Thymus (tissue), 11 donors: ENCODE results near the gene HLCS. TPM values are rescaled to one million over a fixed set of nuclear protein-coding genes. Genes with fewer than 3 reads are reported as not detected.

Source experiments
- DNase-seq, 9 donors: peaks; one replicate each; pipeline ENCODE4 v3.0.0-alpha.2; 2013; ENCODE audit warnings: low spot score in 9 of 9, low read depth in 6 of 9, missing footprints in 1 of 9
- H3K27ac ChIP-seq, 2 donors: one replicate each; pipeline ENCODE4 v1.5.1; 2013; ENCODE audit warnings: control low read depth in 1 of 2, low read depth in 1 of 2, low read length in 1 of 2, mild to moderate bottlenecking in 1 of 2, moderate library complexity in 1 of 2
- H3K27me3 ChIP-seq, 2 donors: one replicate each; pipeline ENCODE4 v1.5.1; 2013; ENCODE audit warnings: low read length in 1 of 2; ENCODE audit not compliant: control insufficient read depth in 2 of 2, insufficient read depth in 1 of 2
- H3K36me3 ChIP-seq, 2 donors: one replicate each; pipeline ENCODE4 v1.5.1; 2013; ENCODE audit warnings: low read length in 1 of 2, mild to moderate bottlenecking in 1 of 2, moderate library complexity in 1 of 2; ENCODE audit not compliant: control insufficient read depth in 2 of 2, insufficient read depth in 2 of 2
- H3K4me1 ChIP-seq, 2 donors: one replicate each; pipeline ENCODE4 v1.5.1; 2013; ENCODE audit warnings: low read length in 2 of 2; ENCODE audit not compliant: control insufficient read depth in 2 of 2, insufficient read depth in 2 of 2
- H3K4me3 ChIP-seq, 2 donors: one replicate each; pipeline ENCODE4 v1.5.1; 2013; ENCODE audit warnings: low read length in 2 of 2, control low read depth in 1 of 2, mild to moderate bottlenecking in 1 of 2
- H3K9me3 ChIP-seq, 2 donors: one replicate each; pipeline ENCODE4 v1.5.1; 2013; ENCODE audit warnings: low read length in 1 of 2, mild to moderate bottlenecking in 1 of 2; ENCODE audit not compliant: control insufficient read depth in 2 of 2, insufficient read depth in 1 of 2
- whole genome bisulfite sequencing: extraction: QIAGEN DNeasy Blood & Tissue Kit; methylation state at CpG from one replicate; pipeline ENCODE4 v1.1.7; 2013; 5-methylcytosine and 5-hydroxymethylcytosine counted together
- polyA plus RNA-seq: library from polyadenylated mRNA; stranded (reverse); fragments of 200-250 nt; gene quantifications from one replicate; pipeline ENCODE4 v1.2.3, GENCODE V29; 2013
- total RNA-seq: library from RNA; stranded (reverse); fragments of 120-200 nt; gene quantifications from one replicate; pipeline ENCODE4 v1.2.4, GENCODE V29; 2013
- donor health status: healthy.

The HLCS gene
- total and polyA plus RNA-seq, 2 donors = 4.6 to 5.4 TPM

GRCh38 chr21:36914244-36915013 is 52.0 kb downstream of the HLCS start:
- H3K27me3 ChIP-seq = no peaks in the 10 kb centered on the region
- no peak overlapping the region for H3K27ac ChIP-seq
- DNase-seq = no peak
- no peak overlapping the region for H3K4me3 ChIP-seq
- WGBS = 95% methylated on average over 18 of the region's 18 CpGs
- no peaks in the 10 kb centered on the region for H3K36me3 ChIP-seq
- H3K4me1 ChIP-seq = peaks cover 3 to 7% of the 10 kb centered on the region in 2 donors
- no peaks in the 10 kb centered on the region for H3K9me3 ChIP-seq

GRCh38 chr21:36913247-36914169 is 53.0 kb downstream of the HLCS start:
- H3K4me3 ChIP-seq = no peak overlapping the region

GRCh38 chr21:36910581-36911307 is 55.7 kb downstream of the HLCS start:
- WGBS = 95% methylated on average over 17 of the region's 17 CpGs
- Histone ChIP-seq H3K36me3 (no peaks in the 10 kb centered on the region), H3K9me3 (no peaks in the 10 kb centered on the region), H3K27me3 (no peaks in the 10 kb centered on the region), H3K27ac (no peak overlapping the region), H3K4me1 (no peaks in the 10 kb centered on the region), H3K4me3 (no peak overlapping the region)
- DNase-seq = no peak

More at GRCh38 chr21:36913247-36914169, 53.0 kb downstream of the HLCS start:
- H3K27me3 ChIP-seq = no peaks in the 10 kb centered on the region
- H3K27ac ChIP-seq = no peak overlapping the region
- no peaks in the 10 kb centered on the region for H3K36me3 ChIP-seq
- no peaks in the 10 kb centered on the region for H3K9me3 ChIP-seq
- peaks cover 3 to 7% of the 10 kb centered on the region in 2 donors for H3K4me1 ChIP-seq
- DNase-seq = no peak
- 98% methylated on average over 8 of the region's 8 CpGs for WGBS

- Histone ChIP-seq H3K36me3 (no peaks in the 10 kb centered on the region), H3K4me1 (no peaks in the 10 kb centered on the region), H3K4me3 (no peak overlapping the region), H3K27me3 (no peaks in the 10 kb centered on the region), H3K9me3 (no peaks in the 10 kb centered on the region), H3K27ac (no peak overlapping the region)
- WGBS = 97% methylated on average over 16 of the region's 16 CpGs
- no peak for DNase-seq
Observed at GRCh38 chr21:36909901-36910561, 56.4 kb downstream of the HLCS start.

GRCh38 chr21:36909423-36909822 is 57.0 kb downstream of the HLCS start:
- Histone ChIP-seq H3K27me3 (no peaks in the 10 kb centered on the region), H3K9me3 (no peaks in the 10 kb centered on the region), H3K4me1 (no peaks in the 10 kb centered on the region), H3K4me3 (no peak overlapping the region), H3K27ac (no peak overlapping the region), H3K36me3 (no peaks in the 10 kb centered on the region)
- DNase-seq = no peak
- 98% methylated on average over 5 of the region's 5 CpGs for WGBS

GRCh38 chr21:36908260-36908908 is 58.1 kb downstream of the HLCS start:
- DNase-seq = no peak
- 81% methylated on average over 3 of the region's 3 CpGs for WGBS
- Histone ChIP-seq H3K36me3 (no peaks in the 10 kb centered on the region), H3K27ac (no peak overlapping the region), H3K27me3 (no peaks in the 10 kb centered on the region), H3K4me1 (no peaks in the 10 kb centered on the region), H3K9me3 (no peaks in the 10 kb centered on the region), H3K4me3 (no peak overlapping the region)

GRCh38 chr21:36904093-36904666 is 62.3 kb downstream of the HLCS start:
- H3K4me3 ChIP-seq = no peak overlapping the region
- no peaks in the 10 kb centered on the region for H3K4me1 ChIP-seq
- DNase-seq = no peak
- H3K36me3 ChIP-seq = no peaks in the 10 kb centered on the region
- no peak overlapping the region for H3K27ac ChIP-seq
- no peaks in the 10 kb centered on the region for H3K9me3 ChIP-seq
- 97% methylated on average over 3 of the region's 3 CpGs for WGBS
- no peaks in the 10 kb centered on the region for H3K27me3 ChIP-seq

- 92% methylated on average over 5 of the region's 5 CpGs for WGBS
Observed at GRCh38 chr21:36902793-36903192, 63.7 kb downstream of the HLCS start.

More at GRCh38 chr21:36902793-36903192, 63.7 kb downstream of the HLCS start:
- no peak overlapping the region for H3K27ac ChIP-seq
- H3K9me3 ChIP-seq = no peaks in the 10 kb centered on the region
- H3K4me3 ChIP-seq = no peak overlapping the region
- H3K4me1 ChIP-seq = no peaks in the 10 kb centered on the region
- no peak for DNase-seq
- H3K36me3 ChIP-seq = no peaks in the 10 kb centered on the region
- no peaks in the 10 kb centered on the region for H3K27me3 ChIP-seq
